ENCODE measurements around the gene ANTKMT. TPM values are rescaled to one million over a fixed set of nuclear protein-coding genes. Genes with fewer than 3 reads are reported as not detected.

The ANTKMT gene
- total and polyA plus RNA-seq, 12 donors: 23.3 to 91.1 (median 31.7) TPM

GRCh38 chr16:681746-682427, 39.1 kb upstream of the ANTKMT start:
- Histone ChIP-seq H3K4me3 (peak overlapping the region in 5 of 10 donors; percentile 70 to 95 (median 77)), H3K27me3 (peaks cover 0 to 5% (median 0%) of the 10 kb centered on the region in 7 donors), H3K9me3 (no peaks in the 10 kb centered on the region), H3K27ac (no peak overlapping the region), H3K36me3 (peaks cover 0 to 36% (median 19%) of the 10 kb centered on the region in 9 donors), H3K4me1 (peaks cover 33 to 63% (median 50%) of the 10 kb centered on the region in 9 donors)
- intact Hi-C loops (cut with DNase I): loop anchor here in 1 of 10 donors (2.0 kb wide), 1 partner anchor 39 kb away; the partner anchor contains the start of gene ANTKMT
- TF ChIP-seq, protein P1, sequence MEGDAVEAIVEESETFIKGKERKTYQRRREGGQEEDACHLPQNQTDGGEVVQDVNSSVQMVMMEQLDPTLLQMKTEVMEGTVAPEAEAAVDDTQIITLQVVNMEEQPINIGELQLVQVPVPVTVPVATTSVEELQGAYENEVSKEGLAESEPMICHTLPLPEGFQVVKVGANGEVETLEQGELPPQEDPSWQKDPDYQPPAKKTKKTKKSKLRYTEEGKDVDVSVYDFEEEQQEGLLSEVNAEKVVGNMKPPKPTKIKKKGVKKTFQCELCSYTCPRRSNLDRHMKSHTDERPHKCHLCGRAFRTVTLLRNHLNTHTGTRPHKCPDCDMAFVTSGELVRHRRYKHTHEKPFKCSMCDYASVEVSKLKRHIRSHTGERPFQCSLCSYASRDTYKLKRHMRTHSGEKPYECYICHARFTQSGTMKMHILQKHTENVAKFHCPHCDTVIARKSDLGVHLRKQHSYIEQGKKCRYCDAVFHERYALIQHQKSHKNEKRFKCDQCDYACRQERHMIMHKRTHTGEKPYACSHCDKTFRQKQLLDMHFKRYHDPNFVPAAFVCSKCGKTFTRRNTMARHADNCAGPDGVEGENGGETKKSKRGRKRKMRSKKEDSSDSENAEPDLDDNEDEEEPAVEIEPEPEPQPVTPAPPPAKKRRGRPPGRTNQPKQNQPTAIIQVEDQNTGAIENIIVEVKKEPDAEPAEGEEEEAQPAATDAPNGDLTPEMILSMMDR (IDR thresholded peaks at IDR 0.05): no peak
- 74 to 77% methylated on average over 28 of the region's 28 CpGs for WGBS, 2 donors
- DNase-seq: no peak
- no peak for ATAC-seq

DNA sequence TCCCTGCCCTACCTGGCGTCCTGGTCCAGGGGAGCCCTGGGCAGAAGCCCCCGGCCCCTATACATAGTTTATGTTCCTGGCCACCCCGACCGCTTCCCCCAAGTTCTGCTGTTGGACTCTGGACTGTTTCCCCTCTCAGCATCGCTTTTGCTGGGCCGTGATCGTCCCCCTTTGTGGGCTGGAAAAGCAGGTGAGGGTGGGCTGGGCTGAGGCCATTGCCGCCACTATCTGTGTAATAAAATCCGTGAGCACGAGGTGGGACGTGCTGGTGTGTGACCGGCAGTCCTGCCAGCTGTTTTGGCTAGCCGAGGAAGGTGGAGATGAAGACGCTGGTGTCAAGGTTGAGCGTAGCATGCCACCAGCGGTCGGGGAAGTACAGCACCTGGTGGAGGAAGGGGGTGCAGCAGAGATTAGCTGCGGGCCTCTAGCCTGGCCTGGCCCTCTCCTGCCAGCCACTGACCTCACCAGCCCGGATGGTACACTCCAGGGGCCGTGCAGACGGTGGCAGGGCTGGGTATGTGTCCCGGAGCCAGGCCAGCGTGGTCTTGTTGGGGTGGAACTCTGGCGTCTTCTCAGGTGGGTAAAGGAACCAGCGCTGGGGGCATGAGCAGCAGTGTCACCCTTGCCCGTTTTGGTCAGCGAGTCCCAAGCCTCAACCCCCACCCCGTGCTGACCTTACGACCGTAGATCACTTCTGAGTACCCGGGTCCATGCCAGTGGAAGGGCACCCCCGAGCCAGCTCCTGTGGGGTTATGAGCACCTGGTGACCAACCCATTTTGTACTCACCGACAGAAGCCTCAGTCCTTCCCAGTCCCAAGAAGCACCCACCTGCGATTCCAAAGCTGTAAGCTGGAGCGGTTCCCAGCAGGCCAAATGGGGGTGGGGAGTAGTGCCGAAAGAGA, 38.2 kb upstream of the ANTKMT start:
- H3K4me1 ChIP-seq: peaks cover 33 to 63% (median 50%) of the 10 kb centered on the region in 9 donors
- DNase-seq: no peak

GRCh38 chr16:683396-684070, 37.4 kb upstream of the ANTKMT start:
- H3K27me3 ChIP-seq: no peaks in the 10 kb centered on the region
- H3K27ac ChIP-seq: peak overlapping the region in 9 of 10 donors; percentile 64 to 88 (median 82)

More for the DNA sequence above, 38.2 kb upstream of the ANTKMT start:
- Histone ChIP-seq H3K9me3 (no peaks in the 10 kb centered on the region), H3K36me3 (peaks cover 0 to 45% (median 19%) of the 10 kb centered on the region in 9 donors), H3K27ac (peak overlapping the region in 1 of 10 donors; percentile 82), H3K4me3 (peak overlapping the region in 5 of 10 donors; percentile 76 to 94 (median 81)), H3K27me3 (no peaks in the 10 kb centered on the region)
- intact Hi-C loops (cut with DNase I): no loop called here
- 85 to 86% methylated on average over 36 of the region's 36 CpGs for WGBS, 2 donors
- TF ChIP-seq, protein P1 (IDR thresholded peaks at IDR 0.05): no peak
- ATAC-seq: no peak

More at GRCh38 chr16:683396-684070, 37.4 kb upstream of the ANTKMT start:
- intact Hi-C loops (cut with DNase I): no loop called here
- ATAC-seq (no peak), DNase-seq (no peak)
- no peaks in the 10 kb centered on the region for H3K9me3 ChIP-seq
- TF ChIP-seq, protein P1 (IDR thresholded peaks at IDR 0.05): no peak
- 13 to 14% methylated on average over 54 to 57 of the region's 57 CpGs for WGBS, 2 donors
- peaks cover 0 to 48% (median 19%) of the 10 kb centered on the region in 9 donors for H3K36me3 ChIP-seq
- peaks cover 33 to 64% (median 51%) of the 10 kb centered on the region in 9 donors for H3K4me1 ChIP-seq
- peak overlapping the region; percentile 40 to 94 (median 76) for H3K4me3 ChIP-seq

Data from heart right ventricle (tissue), 16 donors.